Epithelial cell of proximal tubule (primary cell): ENCODE measurements around the gene POC1A. TPM values are rescaled to one million over a fixed set of nuclear protein-coding genes. Genes with fewer than 3 reads are reported as not detected.
"Not testable (repeated sequence)": the region's sequence is repeated elsewhere in the genome, so short reads cannot be mapped to it uniquely, and the experiment has no call there.

Experiments
- DNase-seq: peaks from one replicate; pipeline ENCODE4 v3.0.0-alpha.2; 2011; ENCODE audit warnings: low read depth
- H3K4me3 ChIP-seq: 2 replicates; pipeline ENCODE4 v1.5.1; 2011; ENCODE audit warnings: low read depth, mild to moderate bottlenecking, low read length
- total RNA-seq: library from RNA; depleted of rRNA; stranded (reverse); fragments of >200 nt; gene quantifications from 2 replicates; pipeline ENCODE4 v1.2.3, GENCODE V29; 2015
- TF ChIP-seq, protein P1 (sequence below): conservative IDR thresholded peaks from 2 replicates; pipeline ENCODE4 v1.5.1; 2012; ENCODE audit warnings: low read depth, mild to moderate bottlenecking, low read length

POC1A gene
- total RNA-seq, 1 donor from 2014 or later = 15.7 TPM

DNA sequence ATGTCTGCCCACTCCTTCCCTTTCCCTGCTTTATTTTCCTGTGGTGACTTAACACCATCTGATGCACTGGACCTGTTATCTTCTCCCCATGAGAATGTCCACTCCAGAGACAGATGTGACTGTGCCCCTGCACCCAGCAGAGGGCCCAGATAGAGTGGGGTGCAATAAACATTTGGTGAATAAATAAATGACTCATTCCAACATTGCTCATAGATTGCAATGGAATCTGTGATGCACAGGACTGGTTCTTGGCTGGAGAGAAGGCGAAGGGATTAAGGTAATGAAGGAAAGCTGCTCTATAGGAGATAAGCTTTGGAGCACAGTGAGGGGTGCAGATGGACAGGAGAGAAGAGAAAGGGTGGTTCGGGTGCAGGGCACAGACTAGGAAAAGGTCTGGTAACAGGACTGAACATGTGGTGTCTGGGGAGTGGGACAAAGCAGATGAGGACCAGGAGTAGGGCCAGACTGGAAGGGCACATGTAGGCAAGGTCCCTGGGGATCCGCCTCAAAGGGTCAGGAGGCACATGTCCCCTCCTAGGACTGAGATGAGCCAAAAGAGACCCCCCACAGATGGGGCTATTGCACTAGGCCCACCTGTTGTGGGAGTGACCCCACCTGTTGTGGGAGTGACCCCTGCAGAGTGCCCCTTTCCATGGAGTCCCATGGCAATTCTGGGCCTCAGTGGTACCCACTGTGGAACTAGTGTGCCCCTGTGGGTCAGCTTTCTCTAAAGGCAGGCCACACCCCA, 17.5 kb upstream of the POC1A start:
- no peak for DNase-seq
- TF ChIP-seq, protein P1, sequence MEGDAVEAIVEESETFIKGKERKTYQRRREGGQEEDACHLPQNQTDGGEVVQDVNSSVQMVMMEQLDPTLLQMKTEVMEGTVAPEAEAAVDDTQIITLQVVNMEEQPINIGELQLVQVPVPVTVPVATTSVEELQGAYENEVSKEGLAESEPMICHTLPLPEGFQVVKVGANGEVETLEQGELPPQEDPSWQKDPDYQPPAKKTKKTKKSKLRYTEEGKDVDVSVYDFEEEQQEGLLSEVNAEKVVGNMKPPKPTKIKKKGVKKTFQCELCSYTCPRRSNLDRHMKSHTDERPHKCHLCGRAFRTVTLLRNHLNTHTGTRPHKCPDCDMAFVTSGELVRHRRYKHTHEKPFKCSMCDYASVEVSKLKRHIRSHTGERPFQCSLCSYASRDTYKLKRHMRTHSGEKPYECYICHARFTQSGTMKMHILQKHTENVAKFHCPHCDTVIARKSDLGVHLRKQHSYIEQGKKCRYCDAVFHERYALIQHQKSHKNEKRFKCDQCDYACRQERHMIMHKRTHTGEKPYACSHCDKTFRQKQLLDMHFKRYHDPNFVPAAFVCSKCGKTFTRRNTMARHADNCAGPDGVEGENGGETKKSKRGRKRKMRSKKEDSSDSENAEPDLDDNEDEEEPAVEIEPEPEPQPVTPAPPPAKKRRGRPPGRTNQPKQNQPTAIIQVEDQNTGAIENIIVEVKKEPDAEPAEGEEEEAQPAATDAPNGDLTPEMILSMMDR = no peak

DNA sequence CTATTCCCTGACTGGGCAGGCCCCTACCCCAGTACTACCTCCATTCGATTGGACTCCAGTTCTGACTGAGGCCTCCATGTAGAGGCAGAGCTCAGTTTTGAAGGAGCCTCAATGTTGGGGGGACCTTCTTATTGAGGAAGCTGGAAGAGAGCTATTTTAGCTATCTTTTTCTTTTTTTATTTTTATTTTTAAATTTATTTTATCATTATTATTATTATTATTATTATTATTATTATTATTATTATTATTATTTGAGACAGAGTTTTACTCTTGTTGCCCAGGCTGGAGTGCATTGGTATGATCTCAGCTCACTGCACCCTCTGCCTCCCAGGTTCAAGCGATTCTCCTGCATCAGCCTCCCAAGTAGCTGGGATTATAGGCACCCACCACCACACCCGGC, 16.0 kb upstream of the POC1A start:
- H3K4me3 ChIP-seq, DNase-seq: not testable (repeated sequence)

More for the DNA sequence above, 17.5 kb upstream of the POC1A start:
- H3K4me3 ChIP-seq = no peak overlapping the region

DNA sequence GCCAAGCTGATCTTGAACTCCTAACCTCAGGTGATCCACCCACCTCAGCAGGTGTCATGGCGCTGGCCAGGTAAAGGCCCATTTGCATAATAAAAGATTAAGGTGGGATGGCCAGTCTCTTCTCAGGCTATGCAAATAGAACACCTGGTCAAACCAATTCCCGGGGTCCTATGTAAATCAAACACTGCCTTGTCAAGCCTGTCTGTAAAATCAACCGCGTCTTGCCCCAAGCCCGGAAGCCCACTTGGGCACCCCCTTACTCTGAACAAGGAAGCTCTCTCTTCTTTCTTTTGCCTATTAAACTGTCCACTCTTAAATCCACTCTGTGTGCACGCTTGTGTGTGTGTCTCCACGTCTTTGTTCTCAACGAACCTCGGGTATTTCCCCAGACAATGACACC, 13.0 kb upstream of the POC1A start:
- no peak for DNase-seq
- no peak overlapping the region for H3K4me3 ChIP-seq
- TF ChIP-seq, protein P1 = no peak

DNA sequence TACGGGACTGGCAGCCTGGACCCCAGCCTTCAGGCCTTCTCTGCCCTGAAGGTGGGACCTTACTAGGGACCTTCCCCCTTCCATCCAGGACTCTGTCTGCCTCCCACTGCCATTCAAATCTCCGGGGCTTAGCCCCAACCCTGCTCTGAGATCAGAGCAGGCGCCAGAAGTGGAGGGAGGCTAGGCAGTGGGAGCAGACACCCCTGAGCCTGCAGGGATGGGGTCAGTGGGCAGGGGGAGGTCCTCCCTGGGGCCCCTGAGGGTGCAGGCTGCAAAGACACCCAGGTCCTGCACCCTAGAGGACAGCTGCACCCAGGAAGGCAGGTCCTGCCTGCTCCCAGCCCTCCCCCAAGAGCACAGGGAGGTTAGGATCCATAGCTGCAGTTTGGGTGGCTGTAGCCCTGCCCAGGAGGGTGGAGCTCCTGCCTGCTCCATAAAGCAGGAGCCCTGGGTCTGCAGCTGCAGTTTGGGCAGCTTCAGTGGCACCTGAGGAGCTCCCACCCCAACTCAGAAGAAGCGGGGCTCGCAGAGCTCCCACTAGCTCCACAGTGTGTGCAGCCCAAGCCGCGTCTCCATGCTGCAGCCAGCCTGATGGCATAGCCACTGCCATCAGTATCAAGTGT, 8.1 kb upstream of the POC1A start:
- H3K4me3 ChIP-seq = no peak overlapping the region
- TF ChIP-seq, protein P1 = no peak
- no peak for DNase-seq

DNA sequence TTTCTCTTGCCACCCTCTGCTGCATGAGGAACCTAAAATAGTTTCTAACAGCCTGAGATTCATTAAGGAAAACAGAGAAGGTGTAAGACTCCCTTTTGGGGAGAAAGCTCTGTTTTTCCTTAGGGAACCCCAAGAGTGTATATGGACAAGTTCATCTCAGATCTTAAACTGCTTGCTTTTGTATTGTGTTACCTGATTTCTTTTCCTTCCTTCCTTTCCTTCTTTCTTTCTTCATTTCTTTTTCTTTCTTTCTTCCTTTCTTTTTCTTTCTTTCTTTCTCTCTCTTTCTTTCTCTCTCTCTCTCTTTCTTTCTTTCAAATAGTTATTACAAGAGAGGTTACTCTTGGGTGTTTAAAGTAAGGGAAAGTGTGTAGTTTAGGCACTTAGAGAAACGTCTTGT, 5.3 kb upstream of the POC1A start:
- DNase-seq = no peak
- H3K4me3 ChIP-seq = no peak overlapping the region
- TF ChIP-seq, protein P1 = no peak

DNA sequence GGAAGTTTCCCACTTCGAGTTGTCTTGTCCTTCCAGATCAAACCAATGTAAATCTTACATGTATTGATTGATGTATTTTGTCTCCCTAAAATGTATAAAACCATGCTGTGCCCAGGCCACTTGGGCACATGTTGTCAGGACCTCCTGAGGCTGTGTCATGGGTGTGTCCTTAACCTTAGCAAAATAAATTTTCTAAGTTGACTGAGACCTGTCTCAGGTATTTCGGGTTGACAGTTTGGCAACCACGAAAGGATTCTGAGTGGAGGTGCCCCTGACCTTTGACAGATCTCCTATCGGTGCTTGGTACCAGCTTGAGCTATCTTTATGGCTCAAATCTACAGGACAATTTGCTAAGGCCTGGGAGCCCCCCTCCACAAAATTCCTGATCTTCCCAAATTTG, 1.7 kb upstream of the POC1A start:
- TF ChIP-seq, protein P1 = no peak
- no peak for DNase-seq
- H3K4me3 ChIP-seq = no peak overlapping the region

DNA sequence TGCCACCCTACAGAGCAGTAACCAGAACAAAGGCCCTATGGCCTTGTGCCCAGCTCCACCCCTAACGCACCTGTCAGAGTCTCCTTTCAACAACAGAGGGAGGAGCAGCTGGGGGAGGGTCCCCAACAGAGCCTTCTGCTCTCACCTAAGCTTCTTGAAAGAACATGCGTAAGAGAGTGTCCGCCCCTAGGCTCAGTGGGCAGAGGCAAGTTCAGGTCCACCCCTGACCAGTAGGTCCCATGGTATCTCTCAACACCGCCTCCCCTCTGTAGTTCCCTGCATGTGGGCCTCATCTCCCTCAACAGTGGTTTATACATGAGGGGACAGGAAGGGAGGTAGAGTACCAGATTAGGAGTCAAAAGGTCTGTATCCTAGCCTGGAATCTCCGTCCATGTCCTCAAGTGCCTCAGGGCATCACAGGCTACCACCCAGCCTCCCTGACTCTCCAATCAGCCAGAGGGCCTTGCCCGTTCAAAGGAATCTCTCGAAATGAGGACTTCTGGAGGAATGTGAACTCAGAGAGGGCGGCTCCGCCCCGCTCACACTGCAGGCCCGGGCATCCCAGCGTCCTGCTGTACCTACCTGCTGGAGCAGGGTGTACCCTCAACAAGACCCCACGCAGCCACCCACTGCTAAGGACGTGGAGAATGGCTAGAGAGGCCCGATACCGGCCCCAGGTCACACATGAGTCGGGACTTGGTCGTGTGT, 680 bp downstream of the POC1A start:
- H3K4me3 ChIP-seq = peak overlapping the region; percentile 94
- DNase-seq = no peak
- TF ChIP-seq, protein P1 = peak; percentile 14

DNA sequence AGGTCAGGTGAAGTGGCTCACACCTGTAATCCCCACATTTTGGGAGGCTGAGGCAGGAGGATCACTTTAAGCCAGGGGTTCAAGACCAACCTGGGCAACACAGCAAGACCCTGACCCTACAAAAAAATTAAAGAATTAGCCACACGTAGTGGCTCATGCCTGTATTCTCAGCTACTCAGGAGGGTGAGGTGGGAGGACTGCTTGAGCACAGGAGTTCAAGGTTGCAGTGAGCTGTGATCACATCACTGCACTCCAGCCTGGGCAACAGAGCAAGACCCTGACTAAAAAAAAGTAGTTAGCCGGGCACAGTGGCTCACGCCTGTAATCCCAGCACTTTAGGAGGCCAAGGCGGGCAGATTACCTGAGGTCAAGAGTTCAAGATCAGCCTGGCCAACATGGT, 2.2 kb downstream of the POC1A start:
- H3K4me3 ChIP-seq, DNase-seq: not testable (repeated sequence)
